Nephron progenitor cell (in vitro differentiated cells): ENCODE measurements around the gene CEP112.

Experiments used
- DNase-seq: peaks from one replicate; pipeline ENCODE4 v3.0.0; 2021
- H3K27ac Mint-ChIP-seq: 2 replicates; pipeline ENCODE4 v1.8.0; 2021; ENCODE audit warnings: mild to moderate bottlenecking, moderate library complexity, mixed read lengths
- H3K27me3 Mint-ChIP-seq: 2 replicates; pipeline ENCODE4 v1.8.0; 2021; ENCODE audit warnings: mild to moderate bottlenecking, low read depth, mixed read lengths; ENCODE audit not compliant: poor library complexity
- H3K36me3 Mint-ChIP-seq: 2 replicates; pipeline ENCODE4 v1.8.0; 2021; ENCODE audit warnings: low read depth, mixed read lengths
- H3K4me1 Mint-ChIP-seq: 2 replicates; pipeline ENCODE4 v1.8.0; 2021; ENCODE audit warnings: mixed read lengths
- H3K4me3 Mint-ChIP-seq: 2 replicates; pipeline ENCODE4 v1.8.0; 2021; ENCODE audit warnings: mild to moderate bottlenecking, moderate library complexity, mixed read lengths
- H3K9me3 Mint-ChIP-seq: 2 replicates; pipeline ENCODE4 v1.8.0; 2021; ENCODE audit warnings: mild to moderate bottlenecking, moderate library complexity, mixed read lengths
- TF ChIP-seq, protein P1 (sequence below): fragments of 200-600 bp; sonication (generic); IDR thresholded peaks from 2 replicates; pipeline ENCODE4 v1.5.0; 2021; ENCODE audit warnings: antibody characterized with exemption

The CEP112 gene

DNA sequence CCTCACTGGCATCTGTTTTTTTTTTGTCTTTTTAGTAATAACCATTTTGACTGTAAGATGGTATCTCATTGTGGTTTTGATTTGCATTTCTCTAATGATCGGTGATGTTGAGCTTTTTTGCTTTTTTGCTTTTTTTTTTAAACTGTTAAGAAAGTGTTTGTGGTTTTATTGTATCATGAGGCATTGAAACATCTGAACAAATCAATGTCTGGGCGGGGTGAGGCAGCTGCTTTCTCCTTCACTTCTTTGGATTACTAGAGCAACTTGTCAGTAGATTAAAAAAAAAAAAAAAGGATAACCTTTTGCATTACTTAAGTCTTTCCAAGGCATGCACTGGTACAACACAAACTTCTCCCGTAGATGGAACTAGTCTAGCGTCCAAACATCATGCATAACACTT, 191.7 kb downstream of the CEP112 start:
- no peaks in the 10 kb centered on the region for H3K4me1 Mint-ChIP-seq
- TF ChIP-seq, protein P1, sequence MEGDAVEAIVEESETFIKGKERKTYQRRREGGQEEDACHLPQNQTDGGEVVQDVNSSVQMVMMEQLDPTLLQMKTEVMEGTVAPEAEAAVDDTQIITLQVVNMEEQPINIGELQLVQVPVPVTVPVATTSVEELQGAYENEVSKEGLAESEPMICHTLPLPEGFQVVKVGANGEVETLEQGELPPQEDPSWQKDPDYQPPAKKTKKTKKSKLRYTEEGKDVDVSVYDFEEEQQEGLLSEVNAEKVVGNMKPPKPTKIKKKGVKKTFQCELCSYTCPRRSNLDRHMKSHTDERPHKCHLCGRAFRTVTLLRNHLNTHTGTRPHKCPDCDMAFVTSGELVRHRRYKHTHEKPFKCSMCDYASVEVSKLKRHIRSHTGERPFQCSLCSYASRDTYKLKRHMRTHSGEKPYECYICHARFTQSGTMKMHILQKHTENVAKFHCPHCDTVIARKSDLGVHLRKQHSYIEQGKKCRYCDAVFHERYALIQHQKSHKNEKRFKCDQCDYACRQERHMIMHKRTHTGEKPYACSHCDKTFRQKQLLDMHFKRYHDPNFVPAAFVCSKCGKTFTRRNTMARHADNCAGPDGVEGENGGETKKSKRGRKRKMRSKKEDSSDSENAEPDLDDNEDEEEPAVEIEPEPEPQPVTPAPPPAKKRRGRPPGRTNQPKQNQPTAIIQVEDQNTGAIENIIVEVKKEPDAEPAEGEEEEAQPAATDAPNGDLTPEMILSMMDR: no peak
- no peak for DNase-seq
- H3K27me3 Mint-ChIP-seq: no peaks in the 10 kb centered on the region
- H3K4me3 Mint-ChIP-seq: no peak overlapping the region
- no peak overlapping the region for H3K27ac Mint-ChIP-seq
- H3K9me3 Mint-ChIP-seq: peaks cover 21% of the 10 kb centered on the region
- H3K36me3 Mint-ChIP-seq: peaks cover 74% of the 10 kb centered on the region

DNA sequence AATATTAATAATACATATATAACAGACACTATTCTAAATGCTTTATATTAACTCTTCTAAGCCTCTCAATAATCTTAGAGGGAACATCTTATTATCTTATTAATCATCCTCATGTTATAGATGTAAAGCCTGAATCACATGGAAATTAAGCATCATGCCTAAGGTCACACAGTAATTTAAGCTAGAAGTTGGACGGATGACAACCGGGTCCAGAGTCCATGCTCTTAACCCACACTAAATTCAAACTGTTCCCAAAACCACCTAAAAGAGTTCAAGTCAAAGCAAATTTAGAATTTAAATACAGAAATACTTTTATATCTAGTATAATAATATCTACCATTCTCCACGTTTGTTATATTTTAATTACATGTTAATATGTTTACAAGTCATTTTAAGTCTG, 193.3 kb downstream of the CEP112 start:
- Mint-ChIP-seq H3K27me3 (no peaks in the 10 kb centered on the region), H3K9me3 (peaks cover 10% of the 10 kb centered on the region), H3K4me1 (no peaks in the 10 kb centered on the region), H3K27ac (no peak overlapping the region), H3K36me3 (peaks cover 61% of the 10 kb centered on the region), H3K4me3 (no peak overlapping the region)
- TF ChIP-seq, protein P1: no peak
- DNase-seq: no peak

DNA sequence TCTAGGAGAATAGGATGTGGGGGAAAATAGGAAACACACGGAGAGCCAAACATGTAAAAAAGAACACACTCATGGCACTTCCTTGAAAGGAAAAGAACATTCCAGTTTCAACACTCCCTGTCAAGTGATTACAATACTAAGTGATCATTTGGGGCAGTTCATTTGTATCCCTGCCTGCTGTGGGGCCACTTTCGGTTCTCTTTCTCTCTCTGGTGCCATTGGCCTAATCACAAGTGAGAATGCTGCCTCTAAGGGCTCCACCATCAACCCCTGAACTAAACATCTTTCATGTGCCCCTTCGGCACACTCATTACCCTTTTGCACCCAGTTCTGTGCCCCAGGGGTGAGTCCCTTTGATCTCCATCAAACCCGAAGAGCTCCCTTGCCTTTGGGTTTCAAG, 197.3 kb downstream of the CEP112 start:
- DNase-seq: no peak
- H3K27me3 Mint-ChIP-seq: no peaks in the 10 kb centered on the region
- no peak overlapping the region for H3K4me3 Mint-ChIP-seq
- H3K9me3 Mint-ChIP-seq: peaks cover 6% of the 10 kb centered on the region
- H3K36me3 Mint-ChIP-seq: peaks cover 40% of the 10 kb centered on the region
- H3K4me1 Mint-ChIP-seq: no peaks in the 10 kb centered on the region
- TF ChIP-seq, protein P1: no peak
- H3K27ac Mint-ChIP-seq: no peak overlapping the region

DNA sequence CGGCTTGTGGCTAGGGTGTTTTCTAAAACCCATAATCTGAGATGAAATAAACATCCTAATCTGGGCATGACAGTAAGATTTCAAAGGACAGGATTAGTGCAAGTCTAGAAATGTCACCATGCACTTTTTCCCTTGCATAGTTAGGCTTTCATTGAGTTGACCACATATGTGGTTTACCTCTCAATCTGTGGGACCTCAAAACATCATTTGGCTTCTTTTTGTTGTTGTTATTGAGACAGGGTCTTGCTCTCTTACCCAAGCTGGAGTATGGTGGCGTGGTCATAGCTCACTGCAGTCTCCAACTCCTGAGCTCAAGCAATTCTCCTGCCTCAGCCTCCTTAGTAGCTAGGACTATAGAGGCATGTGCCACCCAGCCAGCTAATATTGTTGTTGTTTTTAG, 197.8 kb downstream of the CEP112 start:
- DNase-seq: no peak
- Mint-ChIP-seq H3K9me3 (peaks cover 12% of the 10 kb centered on the region), H3K27ac (no peak overlapping the region), H3K4me3 (no peak overlapping the region), H3K27me3 (no peaks in the 10 kb centered on the region), H3K36me3 (peaks cover 42% of the 10 kb centered on the region), H3K4me1 (no peaks in the 10 kb centered on the region)
- TF ChIP-seq, protein P1: no peak

DNA sequence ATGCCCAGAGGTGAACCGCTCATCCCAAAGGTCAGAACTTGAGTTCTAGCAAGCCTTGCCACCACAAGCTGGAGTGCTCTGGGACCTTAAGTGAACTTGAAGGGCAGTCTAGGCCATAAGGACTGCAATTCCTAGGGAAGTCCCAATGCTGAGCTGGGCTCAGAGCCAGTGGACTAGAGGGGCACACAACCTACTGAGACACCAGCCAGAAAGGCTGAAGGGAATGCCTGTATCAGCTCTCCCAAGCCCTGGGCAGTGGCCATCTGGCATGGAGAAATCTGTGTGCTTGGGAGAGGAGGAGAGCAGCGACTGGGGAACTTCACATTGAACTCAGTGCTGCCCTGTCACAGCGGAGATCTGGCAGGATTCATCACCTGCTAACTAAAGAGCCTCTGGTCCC, 201.3 kb downstream of the CEP112 start:
- H3K27ac Mint-ChIP-seq: no peak overlapping the region
- no peak for DNase-seq
- peaks cover 3% of the 10 kb centered on the region for H3K27me3 Mint-ChIP-seq
- H3K4me1 Mint-ChIP-seq: no peaks in the 10 kb centered on the region
- TF ChIP-seq, protein P1: no peak
- peaks cover 41% of the 10 kb centered on the region for H3K9me3 Mint-ChIP-seq
- no peak overlapping the region for H3K4me3 Mint-ChIP-seq
- H3K36me3 Mint-ChIP-seq: peaks cover 51% of the 10 kb centered on the region

DNA sequence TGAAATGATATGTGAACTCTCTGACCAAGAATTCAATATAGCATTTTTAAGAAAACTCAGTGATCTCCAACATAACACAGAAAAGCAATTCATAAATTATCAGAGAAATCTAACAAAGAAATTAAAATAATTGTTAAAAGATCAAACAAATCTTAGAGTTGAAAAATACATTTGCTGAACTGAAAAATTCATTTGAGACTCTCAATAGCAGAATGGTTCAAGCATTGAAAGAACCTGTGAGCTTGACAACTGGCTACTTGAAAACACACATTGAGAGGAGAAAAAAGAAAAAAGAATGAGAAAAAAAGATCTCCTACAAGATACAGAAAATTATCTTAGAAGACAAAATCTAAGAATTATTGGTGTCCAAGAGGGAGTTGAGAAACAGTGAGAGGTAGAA, 203.5 kb downstream of the CEP112 start:
- Mint-ChIP-seq H3K27ac (no peak overlapping the region), H3K27me3 (peaks cover 3% of the 10 kb centered on the region), H3K4me3 (no peak overlapping the region), H3K36me3 (peaks cover 57% of the 10 kb centered on the region), H3K9me3 (peaks cover 43% of the 10 kb centered on the region), H3K4me1 (no peaks in the 10 kb centered on the region)
- TF ChIP-seq, protein P1: no peak
- no peak for DNase-seq
